H9 (cell line): ENCODE results near the gene ATE1. TPM values are rescaled to one million over a fixed set of nuclear protein-coding genes. Genes with fewer than 3 reads are reported as not detected.

ENCODE experiments used
- DNase-seq: peaks from one replicate; pipeline ENCODE4 v3.0.0-alpha.2; 2017
- H2AFZ ChIP-seq: one replicate; pipeline ENCODE4 v1.6.1; 2013; ENCODE audit warnings: mild to moderate bottlenecking, low read length, control low read depth, moderate library complexity
- H2AK5ac ChIP-seq: 2 replicates; pipeline ENCODE4 v1.6.1; 2013; ENCODE audit warnings: low read length, control low read depth, mixed read lengths; ENCODE audit not compliant: insufficient read length
- H2BK120ac ChIP-seq: one replicate; pipeline ENCODE4 v1.6.1; 2013; ENCODE audit warnings: low read depth, mild to moderate bottlenecking, low read length, control low read depth, inconsistent platforms; ENCODE audit not compliant: poor library complexity, severe bottlenecking
- H2BK12ac ChIP-seq: 2 replicates; pipeline ENCODE4 v1.6.1; 2013; ENCODE audit warnings: low read length, control low read depth, mixed read lengths, low read depth; ENCODE audit not compliant: insufficient read length
- H2BK15ac ChIP-seq: 2 replicates; pipeline ENCODE4 v1.6.1; 2013; ENCODE audit warnings: low read depth, low read length, control low read depth
- H2BK20ac ChIP-seq: one replicate; pipeline ENCODE4 v1.6.1; 2013; ENCODE audit warnings: low read depth, mild to moderate bottlenecking, low read length, control low read depth, inconsistent platforms; ENCODE audit not compliant: poor library complexity, severe bottlenecking
- H2BK5ac ChIP-seq: 2 replicates; pipeline ENCODE4 v1.6.1; 2013; ENCODE audit warnings: low read length, control low read depth, mixed read lengths; ENCODE audit not compliant: insufficient read length
- H3K14ac ChIP-seq: 2 replicates; pipeline ENCODE4 v1.6.1; 2013; ENCODE audit warnings: low read length, control low read depth; ENCODE audit not compliant: insufficient read depth
- H3K18ac ChIP-seq: 2 replicates; pipeline ENCODE4 v1.6.1; 2013; ENCODE audit warnings: low read depth, mild to moderate bottlenecking, mixed read lengths, low read length, control low read depth; ENCODE audit not compliant: insufficient read length
- H3K23ac ChIP-seq: 2 replicates; pipeline ENCODE4 v1.6.1; 2013; ENCODE audit warnings: low read length, control low read depth, mixed read lengths, low read depth; ENCODE audit not compliant: insufficient read length
- H3K23me2 ChIP-seq: 2 replicates; pipeline ENCODE4 v1.6.1; 2013; ENCODE audit warnings: low read depth, mild to moderate bottlenecking, mixed read lengths, low read length, control low read depth; ENCODE audit not compliant: insufficient read length, poor library complexity, severe bottlenecking
- H3K27ac ChIP-seq: 2 replicates; pipeline ENCODE4 v1.5.1; 2013; ENCODE audit warnings: low read length, control low read depth, mixed read lengths, low read depth; ENCODE audit not compliant: insufficient read length
- H3K27me3 ChIP-seq: 2 replicates; pipeline ENCODE4 v1.6.1; 2013; ENCODE audit warnings: low read length, control low read depth, inconsistent platforms; ENCODE audit not compliant: insufficient read depth
- H3K4ac ChIP-seq: 2 replicates; pipeline ENCODE4 v1.6.1; 2013; ENCODE audit warnings: low read depth, mild to moderate bottlenecking, control low read depth, inconsistent platforms, low read length, moderate library complexity
- H3K4me1 ChIP-seq: 2 replicates; pipeline ENCODE4 v1.6.1; 2013; ENCODE audit warnings: low read length, control low read depth, inconsistent platforms; ENCODE audit not compliant: insufficient read depth
- H3K4me2 ChIP-seq: 2 replicates; pipeline ENCODE4 v1.6.1; 2013; ENCODE audit warnings: low read length, control low read depth, mixed read lengths; ENCODE audit not compliant: insufficient read length, insufficient read depth
- H3K56ac ChIP-seq: 2 replicates; pipeline ENCODE4 v1.6.1; 2013; ENCODE audit warnings: low read depth, mild to moderate bottlenecking, mixed read lengths, low read length, control low read depth; ENCODE audit not compliant: insufficient read length
- H3K79me1 ChIP-seq: 2 replicates; pipeline ENCODE4 v1.6.1; 2013; ENCODE audit warnings: low read depth, mild to moderate bottlenecking, moderate library complexity, low read length, control low read depth, inconsistent platforms; ENCODE audit not compliant: insufficient read depth, poor library complexity, severe bottlenecking
- H3K79me2 ChIP-seq: 2 replicates; pipeline ENCODE4 v1.6.1; 2013; ENCODE audit warnings: low read length, control low read depth, inconsistent platforms; ENCODE audit not compliant: insufficient read depth
- H3K9ac ChIP-seq: 2 replicates; pipeline ENCODE4 v1.6.1; 2013; ENCODE audit warnings: low read length, control low read depth, mixed read lengths; ENCODE audit not compliant: insufficient read length; ENCODE audit errors: extremely low read depth
- H3K9me3 ChIP-seq: one replicate; pipeline ENCODE4 v1.6.1; 2013; ENCODE audit warnings: low read depth, low read length, inconsistent platforms; ENCODE audit not compliant: control insufficient read depth
- H3T11ph ChIP-seq: one replicate; pipeline ENCODE4 v1.6.1; 2013; ENCODE audit warnings: mild to moderate bottlenecking, low read length, control low read depth, inconsistent platforms
- H4K20me1 ChIP-seq: one replicate; pipeline ENCODE4 v1.6.1; 2013; ENCODE audit not compliant: control insufficient read depth, insufficient read length, insufficient read depth
- H4K5ac ChIP-seq: 2 replicates; pipeline ENCODE4 v1.6.1; 2013; ENCODE audit warnings: low read depth, mild to moderate bottlenecking, mixed read lengths, low read length, control low read depth; ENCODE audit not compliant: insufficient read length
- H4K8ac ChIP-seq: replicated peaks from 2 replicates; pipeline ENCODE4 v1.6.1; 2013; ENCODE audit warnings: low read length, control low read depth, mixed read lengths, low read depth; ENCODE audit not compliant: insufficient read length
- H4K91ac ChIP-seq: 2 replicates; pipeline ENCODE4 v1.6.1; 2013; ENCODE audit warnings: low read depth, mild to moderate bottlenecking, moderate library complexity, mixed read lengths, low read length, control low read depth; ENCODE audit not compliant: insufficient read length
- H3K27ac Mint-ChIP-seq, 3 experiments: 2 replicates in 2 of 3; 3 replicates in 1 of 3; pipeline ENCODE4 v1.8.0; 2020 to 2021; ENCODE audit warnings: mixed read lengths in 3 of 3, mild to moderate bottlenecking in 1 of 3, moderate library complexity in 1 of 3
- H3K27me3 Mint-ChIP-seq: 2 replicates; pipeline ENCODE4 v1.8.0; 2021; ENCODE audit warnings: low read depth, mild to moderate bottlenecking, moderate library complexity, mixed read lengths
- H3K36me3 Mint-ChIP-seq, 3 experiments: 2 replicates in 2 of 3; 3 replicates in 1 of 3; pipeline ENCODE4 v1.8.0; 2020 to 2021; ENCODE audit warnings: low read depth in 3 of 3, mixed read lengths in 3 of 3; ENCODE audit not compliant: insufficient read depth in 1 of 3
- H3K4me1 Mint-ChIP-seq, 2 experiments: 2 replicates each; pipeline ENCODE4 v1.8.0; 2020; ENCODE audit warnings: mixed read lengths in 2 of 2
- H3K4me3 Mint-ChIP-seq, 2 experiments: 2 replicates in 1 of 2; 3 replicates in 1 of 2; pipeline ENCODE4 v1.8.0; 2020 to 2021; ENCODE audit warnings: mild to moderate bottlenecking in 2 of 2, mixed read lengths in 2 of 2, moderate library complexity in 1 of 2
- H3K9me3 Mint-ChIP-seq, 2 experiments: 2 replicates in 1 of 2; 3 replicates in 1 of 2; pipeline ENCODE4 v1.8.0; 2020; ENCODE audit warnings: mild to moderate bottlenecking in 2 of 2, mixed read lengths in 2 of 2, moderate library complexity in 1 of 2
- CTCF ChIP-seq: fragments of 200-600 bp; sonication (generic); conservative IDR thresholded peaks from 3 replicates; pipeline ENCODE4 v1.8.0; 2021; ENCODE audit warnings: antibody characterized with exemption, mild to moderate bottlenecking
- WGBS: extraction: QIAGEN DNeasy Blood & Tissue Kit; methylation state at CpG from one replicate; pipeline ENCODE4 v1.1.7; 2013; ENCODE audit warnings: missing lambda C conversion rate, low lambda C conversion rate, mixed read lengths; ENCODE audit not compliant: insufficient read length; ENCODE audit errors: extremely low coverage; 5-methylcytosine and 5-hydroxymethylcytosine counted together
- total RNA-seq: library from RNA; stranded (reverse); gene quantifications from 2 replicates; pipeline ENCODE4 v1.2.1, GENCODE V29; 2021

The ATE1 gene
- total RNA-seq, 1 experiment from 2014 or later, result 29.0 TPM

- Histone ChIP-seq H3K79me2 (no peaks in the 10 kb centered on the region), H3K9me3 (no peaks in the 10 kb centered on the region), H2BK20ac (no peak overlapping the region), H3K18ac (no peak overlapping the region), H2BK15ac (no peak overlapping the region), H4K5ac (no peak overlapping the region), H3K4me1 (peaks cover 3% of the 10 kb centered on the region; the same call in 1 of the 2 replicates), H4K20me1 (no peaks in the 10 kb centered on the region), H3K23me2 (no peaks in the 10 kb centered on the region), H2BK120ac (no peak overlapping the region), H2BK12ac (no peak overlapping the region), H2BK5ac (no peak overlapping the region), H4K91ac (no peak overlapping the region), H3K27ac (no peak overlapping the region), H3K4me2 (no peak overlapping the region), H3K23ac (no peak overlapping the region), H3K27me3 (no peaks in the 10 kb centered on the region), H3K9ac (no peak overlapping the region), H3K79me1 (no peaks in the 10 kb centered on the region), H2AFZ (no peak overlapping the region), H3K14ac (no peak overlapping the region), H3K4ac (no peak overlapping the region), H3T11ph (no peak overlapping the region), H4K8ac (no peak overlapping the region), H2AK5ac (no peak overlapping the region), H3K56ac (no peak overlapping the region)
- Mint-ChIP-seq H3K36me3 (peaks cover 0 to 4% (median 3%) of the 10 kb centered on the region in 3 experiments; a peak in 3 of 7 replicates), H3K27ac (no peak overlapping the region), H3K27me3 (no peaks in the 10 kb centered on the region), H3K9me3 (no peaks in the 10 kb centered on the region), H3K4me1 (0 out of 4 replicates have a peak, but pooled peaks cover 0 to 3% of the 10 kb centered on the region in 2 experiments), H3K4me3 (no peak overlapping the region)
- no CpG with 5 or more reads among the region's 2 CpGs for WGBS
- DNase-seq, result no peak
- no peak for TF ChIP-seq CTCF
Measured at GRCh38 chr10:121803611-121804010, 124.2 kb downstream of the ATE1 start.
